Breast epithelium (tissue), 4 donors: ENCODE data around the gene TCERG1L. TPM values are rescaled to one million over a fixed set of nuclear protein-coding genes. Genes with fewer than 3 reads are reported as not detected.

Source experiments
- DNase-seq, 2 donors: peaks; one replicate each; pipeline ENCODE4 v3.0.0-alpha.2; 2019; ENCODE audit warnings: low spot score in 2 of 2
- H3K27ac ChIP-seq, 2 donors: fragments of 200-600 bp; sonication (generic) in 1 of 2; one replicate each; pipeline ENCODE4 v1.5.1; 2016 to 2019; ENCODE audit warnings: mild to moderate bottlenecking in 1 of 2
- H3K27me3 ChIP-seq, 2 donors: fragments of 200-600 bp; sonication (generic) in 1 of 2; one replicate each; pipeline versions ENCODE4 v1.5.1 to v1.6.0; 2017 to 2019; ENCODE audit warnings: control low read depth in 1 of 2, mild to moderate bottlenecking in 1 of 2
- H3K36me3 ChIP-seq: fragments of 200-600 bp; one replicate; pipeline ENCODE4 v1.5.1; 2019
- H3K4me1 ChIP-seq, 2 donors: fragments of 200-600 bp; sonication (generic); one replicate each; pipeline ENCODE4 v1.5.1; 2016 to 2019; ENCODE audit warnings: control low read depth in 1 of 2
- H3K4me3 ChIP-seq, 3 donors: fragments of 200-600 bp; sonication (generic); 1 replicate in 2 of 3; 2 replicates in 1 of 3; pipeline ENCODE4 v1.5.1; 2016 to 2019; ENCODE audit warnings: mild to moderate bottlenecking in 3 of 3, moderate library complexity in 2 of 3
- H3K9me3 ChIP-seq, 2 donors: fragments of 200-600 bp; sonication (generic) in 1 of 2; one replicate each; pipeline ENCODE4 v1.5.1; 2016 to 2019; ENCODE audit warnings: control low read depth in 1 of 2
- CTCF ChIP-seq, 3 donors: fragments of 450-650 bp; IDR thresholded peaks; one replicate each; pipeline ENCODE4 v1.5.1; 2016 to 2017; ENCODE audit warnings: antibody characterized with exemption in 3 of 3, mild to moderate bottlenecking in 3 of 3, moderate library complexity in 3 of 3
- POLR2A ChIP-seq: fragments of 450-650 bp; IDR thresholded peaks from one replicate; pipeline ENCODE4 v1.6.1; 2016; ENCODE audit warnings: antibody characterized with exemption, mild to moderate bottlenecking, moderate library complexity
- POLR2AphosphoS5 ChIP-seq, 3 donors: sonication (generic); formaldehyde crosslinking; IDR thresholded peaks; one replicate each; pipeline ENCODE4 v1.6.1; 2017; ENCODE audit warnings: antibody characterized with exemption in 3 of 3
- intact Hi-C: fragments of 100-400 bp; cut with DNase I; formaldehyde crosslinking; loops from one replicate; pipeline ENCODE4 v1.15.1; 2023; ENCODE audit warnings: low total_unique reads
- total RNA-seq, 3 donors: library from RNA; depleted of rRNA; stranded (reverse); fragments of >200 nt; gene quantifications; one replicate each; pipeline ENCODE4 v1.1.0, GENCODE V29; 2016

The TCERG1L gene
- total RNA-seq, 3 donors from 2014 or later: under 0.01 to 0.88 TPM; not detected in 1

- Histone ChIP-seq H3K36me3 (no peaks in the 10 kb centered on the region), H3K4me1 (no peaks in the 10 kb centered on the region), H3K27me3 (no peaks in the 10 kb centered on the region), H3K4me3 (no peak overlapping the region), H3K27ac (peak overlapping the region; percentile 70 to 73), H3K9me3 (no peaks in the 10 kb centered on the region)
- no peak for TF ChIP-seq POLR2A
- peak in 2 of 3 donors; percentile 24 to 55 for TF ChIP-seq POLR2AphosphoS5 (IDR thresholded peaks at IDR 0.05)
- intact Hi-C loops: no loop called here
- DNase-seq: peak; percentile 83 to 86
Observed at GRCh38 chr10:131099028-131099726, 212.3 kb downstream of the TCERG1L start.

GRCh38 chr10:131098416-131098952, 213.0 kb downstream of the TCERG1L start:
- Histone ChIP-seq H3K27me3 (no peaks in the 10 kb centered on the region), H3K4me1 (no peaks in the 10 kb centered on the region), H3K4me3 (no peak overlapping the region), H3K27ac (peak overlapping the region; percentile 70 to 73), H3K36me3 (no peaks in the 10 kb centered on the region), H3K9me3 (no peaks in the 10 kb centered on the region)
- TF ChIP-seq CTCF (IDR thresholded peaks at IDR 0.05) (no peak), POLR2AphosphoS5 (IDR thresholded peaks at IDR 0.05) (no peak), POLR2A (no peak)
- intact Hi-C loops: no loop called here
- DNase-seq: no peak

GRCh38 chr10:131096031-131096430, 215.5 kb downstream of the TCERG1L start:
- H3K4me3 ChIP-seq: no peak overlapping the region

GRCh38 chr10:131095313-131095580, 216.3 kb downstream of the TCERG1L start:
- Histone ChIP-seq H3K27ac (peak overlapping the region; percentile 74 to 79), H3K4me3 (peak overlapping the region in 1 of 3 donors; percentile 31), H3K4me1 (no peaks in the 10 kb centered on the region), H3K36me3 (no peaks in the 10 kb centered on the region), H3K27me3 (no peaks in the 10 kb centered on the region), H3K9me3 (no peaks in the 10 kb centered on the region)
- TF ChIP-seq POLR2A (no peak), POLR2AphosphoS5 (IDR thresholded peaks at IDR 0.05) (no peak), CTCF (IDR thresholded peaks at IDR 0.05) (no peak)
- DNase-seq: no peak
- intact Hi-C loops: no loop called here

More at GRCh38 chr10:131096031-131096430, 215.5 kb downstream of the TCERG1L start:
- no peak for DNase-seq
- H3K4me1 ChIP-seq: no peaks in the 10 kb centered on the region
- H3K36me3 ChIP-seq: no peaks in the 10 kb centered on the region
- H3K27me3 ChIP-seq: no peaks in the 10 kb centered on the region
- no peaks in the 10 kb centered on the region for H3K9me3 ChIP-seq
- intact Hi-C loops: no loop called here
- no peak for TF ChIP-seq POLR2A
- TF ChIP-seq CTCF (IDR thresholded peaks at IDR 0.05): no peak
- TF ChIP-seq POLR2AphosphoS5 (IDR thresholded peaks at IDR 0.05): no peak
- no peak overlapping the region for H3K27ac ChIP-seq

- DNase-seq: peak in 1 of 2 donors; percentile 76
- intact Hi-C loops: no loop called here
- H3K27ac ChIP-seq: peak overlapping the region; percentile 74 to 79
- TF ChIP-seq POLR2A (no peak), POLR2AphosphoS5 (IDR thresholded peaks at IDR 0.05) (no peak), CTCF (IDR thresholded peaks at IDR 0.05) (no peak)
- H3K4me1 ChIP-seq: no peaks in the 10 kb centered on the region
- H3K9me3 ChIP-seq: no peaks in the 10 kb centered on the region
- peak overlapping the region in 1 of 3 donors; percentile 31 for H3K4me3 ChIP-seq
- H3K27me3 ChIP-seq: no peaks in the 10 kb centered on the region
- H3K36me3 ChIP-seq: no peaks in the 10 kb centered on the region
Observed at GRCh38 chr10:131094527-131095312, 216.8 kb downstream of the TCERG1L start.
